GM18858 (cell line): Measurements from ENCODE around the gene NFE2.

Experiments
- ATAC-seq: cut with Tn5 transposase; IDR thresholded peaks from one replicate; pipeline ENCODE4 v1.9.1; 2021; ENCODE audit not compliant: unreplicated experiment

Gene NFE2

DNA sequence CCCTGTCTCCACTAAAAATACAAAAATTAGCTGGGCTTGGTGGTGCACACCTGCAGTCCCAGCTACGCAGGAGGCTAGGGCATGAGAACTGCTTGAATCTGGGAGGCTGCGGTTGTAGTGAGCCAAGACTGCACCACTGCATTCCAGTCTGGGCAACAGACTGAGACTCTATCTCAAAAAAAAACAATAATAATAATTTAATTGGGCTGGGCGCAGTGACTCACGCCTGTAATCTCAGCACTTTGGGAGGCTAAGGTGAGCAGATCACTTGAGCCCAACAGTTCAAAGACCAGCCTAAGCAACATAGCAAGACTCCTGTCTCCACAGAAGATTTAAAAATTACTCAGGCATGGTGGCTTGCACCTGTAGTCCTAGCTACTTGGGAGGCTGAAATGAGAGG is 47.6 kb downstream of the NFE2 start:
- ATAC-seq: no peak

DNA sequence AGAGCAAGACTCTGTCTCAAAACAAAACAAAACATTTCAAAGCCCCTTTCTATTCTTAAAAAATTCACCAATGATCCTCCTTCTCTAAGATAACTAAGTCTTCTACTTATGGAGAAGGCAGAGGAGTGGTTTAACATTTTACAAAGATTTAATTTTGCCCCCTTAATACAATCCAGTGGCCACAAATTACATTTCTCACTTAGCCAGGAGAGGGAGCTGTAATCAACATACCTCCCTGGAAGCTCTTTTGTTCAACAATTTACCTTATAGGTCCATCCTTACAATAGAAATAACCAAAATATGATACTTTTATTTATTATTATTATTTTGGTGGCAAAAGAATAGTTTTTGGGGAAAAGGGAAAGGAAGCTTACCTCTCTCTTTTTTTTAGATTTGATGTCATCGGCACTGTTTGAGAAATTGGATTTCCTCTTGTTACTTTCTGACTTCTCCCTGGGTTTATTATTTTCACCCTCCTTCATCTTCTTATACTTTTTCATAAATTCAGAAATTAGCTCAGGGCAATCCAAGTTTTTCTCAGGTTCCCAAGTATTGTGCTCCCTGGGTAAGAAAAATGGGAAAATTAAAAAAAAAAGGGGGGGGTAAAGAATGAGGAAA is 49.0 kb downstream of the NFE2 start:
- no peak for ATAC-seq

DNA sequence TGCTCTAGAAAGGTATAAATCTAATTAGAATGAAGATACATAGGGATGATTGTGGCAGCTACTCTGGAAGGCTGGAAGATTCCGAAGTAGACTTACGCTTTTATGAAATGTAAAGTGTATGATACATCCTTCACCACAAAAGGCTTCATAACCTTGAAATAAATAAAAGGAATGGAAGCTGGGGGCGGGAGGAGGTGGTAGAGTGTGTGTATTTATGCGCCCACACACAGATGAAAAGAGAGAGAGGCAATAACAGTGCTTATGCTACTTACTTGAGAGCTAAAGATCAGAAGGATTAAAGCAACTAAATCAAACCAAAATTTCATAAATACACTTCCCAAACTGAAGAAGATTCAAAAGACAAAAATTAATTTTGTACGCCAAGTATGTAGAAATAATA is 51.3 kb downstream of the NFE2 start:
- no peak for ATAC-seq

DNA sequence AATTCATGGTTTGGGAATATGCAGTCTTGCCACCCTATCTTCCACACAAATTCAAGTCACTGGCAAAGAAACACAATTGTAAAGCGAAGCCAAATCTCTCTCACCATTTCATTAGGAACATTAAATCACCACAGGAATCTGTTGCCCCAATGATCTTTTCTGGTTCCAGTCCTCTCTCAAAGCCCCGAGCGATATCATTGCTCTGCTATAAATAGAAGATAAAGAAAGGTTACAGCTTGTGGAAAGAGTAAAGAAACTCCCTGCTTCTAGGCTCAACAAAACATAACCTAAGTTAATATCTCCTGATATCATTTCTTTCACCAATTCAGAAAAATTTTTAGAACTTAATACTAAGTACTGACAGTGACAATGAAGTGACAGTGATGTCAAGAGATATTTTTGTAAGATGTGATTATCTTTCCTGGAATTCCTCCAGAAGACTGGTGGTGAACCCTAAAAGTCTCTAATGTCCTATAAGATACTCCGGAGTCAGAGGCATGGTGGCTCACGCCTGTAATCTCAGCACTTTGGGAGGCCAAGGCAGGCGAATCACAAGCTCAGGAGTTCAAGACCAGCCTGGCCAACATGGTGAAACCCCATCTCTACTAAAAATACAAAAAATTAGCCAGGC is 54.7 kb downstream of the NFE2 start:
- ATAC-seq: no peak
